OCI-LY7 (cell line): ENCODE measurements around the gene AADACL3.

Experiments
- CTCF ChIP-seq: fragments of 200-600 bp; sonication (generic); conservative IDR thresholded peaks from 2 replicates; pipeline ENCODE4 v1.5.1; 2014; ENCODE audit warnings: mild to moderate bottlenecking, antibody characterized with exemption, low read length, moderate library complexity, mixed read lengths
- EZH2phosphoT487 ChIP-seq: fragments of 200-600 bp; sonication (generic); IDR thresholded peaks from 2 replicates; pipeline ENCODE4 v1.6.1; 2018; ENCODE audit warnings: low read depth, borderline replicate concordance, mild to moderate bottlenecking, mixed run types, antibody characterized with exemption, low read length, moderate library complexity, mixed read lengths

GRCh38 chr1:12772520-12772919 lies 56.6 kb downstream of the AADACL3 start:
- TF ChIP-seq CTCF, result no peak
- TF ChIP-seq EZH2phosphoT487, result no peak
